H7 (cell line): ENCODE data around the gene FBXO42. TPM values are rescaled to one million over a fixed set of nuclear protein-coding genes. Genes with fewer than 3 reads are reported as not detected.
"Not testable (repeated sequence)": the region's sequence is repeated elsewhere in the genome, so short reads cannot be mapped to it uniquely, and the experiment has no call there.

Experiments
- DNase-seq: peaks from one replicate; pipeline ENCODE4 v3.0.0; 2012
- H3K27me3 ChIP-seq: 2 replicates; pipeline ENCODE4 v1.6.0; 2011; ENCODE audit warnings: mild to moderate bottlenecking, low read length; ENCODE audit not compliant: control insufficient read depth, insufficient read depth
- H3K36me3 ChIP-seq: replicated peaks from 2 replicates; pipeline ENCODE4 v1.5.1; 2011; ENCODE audit warnings: low read length; ENCODE audit not compliant: control insufficient read depth, insufficient read depth
- H3K4me3 ChIP-seq: 2 replicates; pipeline ENCODE4 v1.5.1; 2011; ENCODE audit warnings: low read depth, mild to moderate bottlenecking, control low read depth, low read length, moderate library complexity; ENCODE audit not compliant: insufficient read depth
- total RNA-seq: library from RNA; depleted of rRNA; stranded (reverse); fragments of >200 nt; shearing (Covaris generic); gene quantifications from 2 replicates; pipeline ENCODE4 v1.2.3, GENCODE V29; 2014

FBXO42 gene
- total RNA-seq, 1 experiment from 2014 or later = 40.4 TPM

DNA sequence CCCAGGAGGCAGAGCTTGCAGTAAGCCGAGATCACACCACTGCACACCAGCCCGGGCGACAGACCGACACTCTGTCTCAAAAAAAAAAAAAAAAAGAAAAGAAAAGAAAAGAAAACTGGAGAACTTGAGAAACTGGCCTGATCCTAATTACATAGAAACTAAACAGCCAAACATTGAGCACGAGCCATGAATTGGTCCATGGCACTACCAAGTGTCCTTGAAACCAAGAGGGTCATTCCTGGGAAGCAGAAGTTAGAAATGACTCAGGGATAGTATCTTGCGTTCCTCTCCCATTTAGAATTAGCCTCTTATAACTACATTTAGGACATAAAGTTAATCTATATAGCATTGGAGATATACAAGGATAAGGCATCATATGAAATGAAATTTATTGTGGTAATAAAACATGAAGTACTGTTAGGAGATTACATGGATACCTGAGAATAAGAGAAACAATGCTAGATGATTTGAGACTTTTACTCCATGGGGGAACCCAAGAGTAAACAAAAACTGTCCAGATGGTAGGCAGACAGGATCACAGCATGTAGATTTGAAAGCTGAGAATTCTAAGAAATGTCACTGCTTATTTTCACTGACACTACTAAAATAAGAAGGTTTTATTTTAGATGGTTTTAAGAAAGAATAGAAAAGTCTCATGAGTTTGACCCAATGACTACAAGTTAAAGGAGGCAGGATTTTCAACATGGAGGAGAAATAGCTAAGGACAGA, 75.8 kb downstream of the FBXO42 start:
- no peak for DNase-seq
- H3K4me3 ChIP-seq = no peak overlapping the region

GRCh38 chr1:16275591-16275990, 76.7 kb downstream of the FBXO42 start:
- no peaks in the 10 kb centered on the region for H3K27me3 ChIP-seq
- H3K36me3 ChIP-seq = no peaks in the 10 kb centered on the region
- no peak for DNase-seq
- no peak overlapping the region for H3K4me3 ChIP-seq

More for the DNA sequence above, 75.8 kb downstream of the FBXO42 start:
- H3K27me3 ChIP-seq = no peaks in the 10 kb centered on the region
- H3K36me3 ChIP-seq = no peaks in the 10 kb centered on the region

GRCh38 chr1:16267690-16268180, 84.5 kb downstream of the FBXO42 start:
- DNase-seq = no peak
- H3K36me3 ChIP-seq = no peaks in the 10 kb centered on the region
- no peak overlapping the region for H3K4me3 ChIP-seq
- no peaks in the 10 kb centered on the region for H3K27me3 ChIP-seq

- Histone ChIP-seq H3K27me3 (no peaks in the 10 kb centered on the region), H3K36me3 (no peaks in the 10 kb centered on the region), H3K4me3 (no peak overlapping the region)
- no peak for DNase-seq
Observed at GRCh38 chr1:16266411-16267118, 85.7 kb downstream of the FBXO42 start.

- Histone ChIP-seq H3K36me3 (no peaks in the 10 kb centered on the region), H3K4me3 (no peak overlapping the region), H3K27me3 (no peaks in the 10 kb centered on the region)
- no peak for DNase-seq
Observed at GRCh38 chr1:16262067-16262466, 90.2 kb downstream of the FBXO42 start.

- no peak for DNase-seq
- no peak overlapping the region for H3K4me3 ChIP-seq
- H3K27me3 ChIP-seq = no peaks in the 10 kb centered on the region
- no peaks in the 10 kb centered on the region for H3K36me3 ChIP-seq
Observed at GRCh38 chr1:16260814-16261213, 91.5 kb downstream of the FBXO42 start.

DNA sequence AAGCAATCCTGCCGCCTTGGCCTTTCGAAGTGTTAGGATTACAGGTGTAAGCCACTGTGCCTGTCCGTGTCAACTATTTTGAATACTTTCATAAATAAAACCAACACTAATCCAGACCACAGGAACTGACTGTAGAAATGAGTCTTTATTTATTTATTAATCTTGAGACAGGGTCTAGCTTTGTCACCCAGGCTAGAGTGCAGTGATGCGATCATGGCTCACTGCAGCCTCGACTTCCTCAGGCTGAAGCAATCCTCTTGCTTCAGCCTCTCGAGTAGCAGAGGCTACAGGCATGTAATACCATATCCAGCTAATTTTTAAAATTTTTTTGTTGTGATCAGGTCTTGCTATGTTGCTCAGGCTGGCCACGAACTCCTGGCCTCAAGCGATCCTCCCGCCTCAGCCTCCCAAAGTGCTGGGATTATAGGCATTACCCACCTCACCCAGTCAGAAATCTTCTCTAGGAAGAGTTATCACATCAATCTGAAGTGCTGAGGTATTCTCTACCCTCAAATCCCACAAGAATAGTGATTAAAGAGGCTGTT, 93.6 kb downstream of the FBXO42 start:
- H3K27me3 ChIP-seq = no peaks in the 10 kb centered on the region
- DNase-seq = no peak
- H3K4me3 ChIP-seq = no peak overlapping the region
- H3K36me3 ChIP-seq = no peaks in the 10 kb centered on the region

- H3K4me3 ChIP-seq = no peak overlapping the region
- H3K36me3 ChIP-seq = no peaks in the 10 kb centered on the region
- no peak for DNase-seq
- no peaks in the 10 kb centered on the region for H3K27me3 ChIP-seq
Observed at GRCh38 chr1:16257968-16258367, 94.3 kb downstream of the FBXO42 start.

- not testable (repeated sequence) for DNase-seq, H3K27me3 ChIP-seq, H3K4me3 ChIP-seq, H3K36me3 ChIP-seq
Observed at GRCh38 chr1:16257556-16257955, 94.7 kb downstream of the FBXO42 start.

- no peaks in the 10 kb centered on the region for H3K27me3 ChIP-seq
- no peak overlapping the region for H3K4me3 ChIP-seq
- no peak for DNase-seq
- H3K36me3 ChIP-seq = peaks cover 3% of the 10 kb centered on the region; the same call in 1 of the 2 replicates
Observed at GRCh38 chr1:16256478-16256877, 95.8 kb downstream of the FBXO42 start.

DNA sequence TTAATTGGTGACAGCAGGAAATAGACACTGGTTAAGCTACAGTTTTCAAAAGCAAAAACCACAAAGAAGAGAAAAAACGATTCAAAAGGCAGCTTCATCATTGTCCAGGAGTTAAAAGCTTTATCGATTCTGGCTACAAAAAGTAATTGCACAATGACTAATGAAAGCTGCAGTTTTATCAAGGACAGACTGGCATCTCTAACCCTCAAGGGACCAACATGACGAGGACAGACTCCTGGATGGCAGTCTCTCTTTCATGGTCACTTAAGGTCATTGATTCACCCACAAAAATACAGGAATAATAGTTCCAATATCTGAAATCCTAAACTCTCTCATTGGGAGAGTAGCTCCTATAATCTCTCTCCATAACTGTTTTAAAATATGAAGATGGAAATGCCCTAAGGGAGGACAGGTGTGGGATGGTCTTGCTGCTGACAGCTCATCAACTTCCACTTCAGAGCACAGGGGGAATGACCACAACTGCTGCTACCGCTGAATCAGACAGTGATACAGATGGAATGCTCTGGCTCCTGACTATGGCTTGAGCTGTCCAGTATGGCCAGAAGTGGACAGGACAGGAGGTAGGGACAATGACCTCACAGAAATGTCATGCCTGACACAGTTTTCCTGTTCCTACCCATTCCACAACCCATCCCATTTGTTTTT, 97.9 kb downstream of the FBXO42 start:
- Histone ChIP-seq H3K4me3 (no peak overlapping the region), H3K36me3 (peaks cover 7% of the 10 kb centered on the region)

DNA sequence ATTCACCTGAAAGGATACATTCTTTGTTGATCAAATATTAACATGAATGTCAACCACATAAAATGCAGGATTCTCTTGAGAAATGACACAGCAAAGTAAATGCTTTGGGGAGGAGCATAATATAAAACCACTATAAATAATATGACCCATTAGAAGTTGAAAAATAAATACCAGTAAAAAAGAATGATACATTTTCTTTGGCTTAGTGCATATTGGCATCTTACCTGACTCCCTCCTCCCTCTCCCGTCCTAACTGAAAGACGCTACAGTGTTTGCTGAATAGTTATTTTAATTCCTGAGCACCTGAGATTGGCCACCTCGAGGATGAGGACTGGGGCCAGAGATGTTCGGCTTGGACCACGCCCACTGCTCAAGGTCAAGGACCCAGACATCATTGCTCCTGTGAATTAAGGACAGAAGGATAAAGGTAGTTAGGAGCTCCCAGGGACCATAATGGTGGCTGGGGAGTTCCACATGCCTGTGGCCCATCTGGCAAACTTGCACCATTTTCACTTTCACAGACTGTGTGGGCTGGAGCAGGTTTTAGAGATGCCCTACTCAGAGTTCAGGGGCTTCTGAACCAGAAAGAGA, 98.9 kb downstream of the FBXO42 start:
- DNase-seq = no peak
- H3K4me3 ChIP-seq = no peak overlapping the region
- no peaks in the 10 kb centered on the region for H3K27me3 ChIP-seq
- H3K36me3 ChIP-seq = peaks cover 7% of the 10 kb centered on the region

More for the DNA sequence above, 97.9 kb downstream of the FBXO42 start:
- H3K27me3 ChIP-seq = no peaks in the 10 kb centered on the region
- no peak for DNase-seq

GRCh38 chr1:16252912-16253311, 99.4 kb downstream of the FBXO42 start:
- Histone ChIP-seq H3K27me3 (no peaks in the 10 kb centered on the region), H3K4me3 (no peak overlapping the region), H3K36me3 (peaks cover 7% of the 10 kb centered on the region)
- DNase-seq = no peak

- H3K27me3 ChIP-seq = no peaks in the 10 kb centered on the region
- H3K36me3 ChIP-seq = peaks cover 7% of the 10 kb centered on the region
- no peak for DNase-seq
- H3K4me3 ChIP-seq = no peak overlapping the region
Observed at GRCh38 chr1:16251381-16251780, 100.9 kb downstream of the FBXO42 start.
